HG03139 (cell line): ENCODE measurements around the gene HEXB.
"Not testable (repeated sequence)": the region's sequence is repeated elsewhere in the genome, so short reads cannot be mapped to it uniquely, and the experiment has no call there.

Experiments used
- ATAC-seq: cut with Tn5 transposase; IDR thresholded peaks from one replicate; pipeline ENCODE4 v1.9.1; 2021; ENCODE audit not compliant: unreplicated experiment

Gene HEXB

DNA sequence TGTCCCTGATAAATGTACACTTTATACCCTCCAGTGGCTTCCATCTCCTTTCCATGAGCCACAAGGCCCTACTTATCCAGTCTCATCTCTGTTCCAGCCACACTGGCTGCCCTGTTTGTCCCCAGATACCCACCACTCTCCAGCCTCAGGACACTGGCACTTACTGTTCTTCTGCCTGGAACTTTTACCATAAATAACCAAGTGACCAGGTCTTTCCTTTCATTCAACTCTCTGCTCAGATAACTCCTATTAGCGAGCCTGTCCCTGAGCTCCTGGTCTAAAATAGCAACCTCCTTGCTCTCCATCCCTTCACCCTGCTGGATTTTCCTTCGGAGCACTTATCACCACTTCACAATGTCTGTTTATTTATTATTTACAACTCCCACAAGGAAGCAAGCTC, 27.9 kb upstream of the HEXB start:
- no peak for ATAC-seq

DNA sequence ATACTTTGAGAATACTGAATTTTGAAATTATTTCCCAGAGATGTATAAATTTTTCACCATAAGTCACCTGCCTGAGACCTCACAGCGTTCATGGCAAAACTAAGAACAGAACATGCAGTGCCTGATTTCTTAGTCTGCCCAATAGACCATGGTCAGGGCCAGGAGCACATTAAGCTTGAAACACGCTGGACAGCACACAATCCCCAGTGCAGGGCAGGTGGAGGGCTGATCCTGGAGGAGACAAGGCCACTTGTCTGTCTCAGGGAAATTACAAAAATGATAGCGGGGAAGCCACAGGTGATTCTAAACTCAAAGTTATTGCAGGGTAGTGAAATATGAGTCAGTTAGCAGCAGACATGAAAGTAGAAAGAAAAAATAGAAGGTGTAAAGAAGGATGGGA, 25.9 kb upstream of the HEXB start:
- no peak for ATAC-seq

DNA sequence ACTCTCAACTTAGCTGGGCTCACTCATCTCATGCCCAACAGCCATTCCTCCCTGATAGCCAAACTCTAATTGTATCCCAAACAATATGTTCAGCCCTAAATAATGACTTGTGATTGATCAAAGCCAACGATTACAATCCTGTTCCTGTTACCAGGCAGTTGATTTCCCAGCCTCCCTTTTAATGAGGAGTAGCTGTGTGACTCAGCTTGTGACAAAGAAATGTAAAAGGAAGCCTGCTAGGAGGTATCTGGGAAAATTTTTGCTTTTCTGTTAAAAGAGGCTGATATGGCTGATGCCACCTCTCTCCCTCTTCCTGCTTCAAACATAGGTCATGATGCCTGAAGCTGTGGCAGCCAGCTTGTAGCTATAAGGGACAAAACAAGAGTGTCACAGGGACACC, 24.9 kb upstream of the HEXB start:
- no peak for ATAC-seq

DNA sequence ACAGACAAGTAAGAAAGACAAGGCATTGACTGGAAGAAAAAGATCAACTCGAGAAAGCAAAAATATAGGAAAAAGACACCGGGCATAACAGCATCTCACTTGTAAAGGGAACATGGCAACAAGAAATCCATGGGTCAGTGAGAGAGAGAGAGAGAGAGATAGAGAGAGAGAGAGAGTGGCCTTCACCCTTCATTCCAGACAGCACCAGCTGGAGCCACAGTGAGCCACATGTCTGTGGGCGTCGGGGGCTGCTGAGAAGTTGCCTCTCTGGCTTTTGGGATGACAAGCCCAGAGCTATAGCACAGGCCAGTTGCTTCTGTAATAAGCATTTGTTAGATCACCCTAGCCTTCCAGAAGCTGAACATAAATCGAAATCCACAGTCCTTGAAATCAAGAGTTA, 24.2 kb upstream of the HEXB start:
- no peak for ATAC-seq

DNA sequence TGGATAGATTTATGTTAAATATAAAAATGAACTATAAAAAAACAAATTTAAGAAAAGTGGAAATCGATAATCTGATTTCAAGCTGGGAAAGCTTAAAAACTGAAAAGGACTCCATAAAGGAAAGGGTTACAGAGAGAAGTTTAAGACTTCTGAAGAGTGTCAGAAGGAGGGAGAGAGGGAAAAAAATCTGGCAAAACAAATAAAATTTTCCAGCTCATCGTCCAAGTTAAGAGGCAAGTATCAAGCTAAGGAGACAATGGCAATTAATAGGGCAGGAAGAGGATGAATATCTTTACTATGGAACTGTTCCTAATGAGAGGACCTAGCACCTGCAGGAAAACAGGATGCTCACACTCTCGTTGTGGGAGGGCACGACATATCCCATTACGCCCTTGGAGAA, 20.5 kb upstream of the HEXB start:
- ATAC-seq = no peak

DNA sequence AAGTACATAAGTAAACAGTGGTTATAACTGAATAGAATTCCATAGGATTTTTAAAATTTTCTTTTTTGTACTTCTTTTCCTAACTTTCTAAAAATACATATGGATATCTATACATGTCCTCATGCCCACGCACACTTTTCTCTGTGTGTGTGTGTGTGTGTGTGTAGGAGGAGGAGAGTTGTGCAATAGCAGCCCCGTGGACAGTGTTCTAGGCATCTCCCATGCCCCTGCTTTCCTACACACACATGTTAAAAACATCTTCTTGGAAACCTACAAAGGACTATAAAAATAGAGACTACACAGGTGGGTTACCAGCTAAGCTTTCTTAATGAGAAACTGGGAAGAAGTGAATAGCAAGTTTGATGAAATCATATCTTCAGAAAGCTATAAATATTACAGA, 19.8 kb upstream of the HEXB start:
- ATAC-seq = no peak

DNA sequence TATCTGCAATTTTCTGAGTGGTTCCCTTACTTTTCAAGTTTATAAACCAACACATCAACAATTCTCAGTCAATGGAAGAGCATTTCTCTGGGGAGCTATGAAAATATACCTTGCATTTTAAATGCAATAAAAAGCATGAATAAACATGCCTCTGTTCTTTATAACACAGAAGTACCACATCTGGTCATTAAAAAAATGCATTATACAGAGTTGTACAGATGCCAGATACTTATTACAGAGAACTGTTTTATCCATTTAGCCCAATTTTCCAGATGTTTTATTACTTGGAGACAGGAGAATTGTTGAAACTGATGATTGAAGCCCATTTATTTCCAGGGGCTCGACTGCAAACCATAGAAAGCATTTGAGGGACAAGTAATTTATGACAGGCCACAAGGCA, 19.2 kb upstream of the HEXB start:
- no peak for ATAC-seq

DNA sequence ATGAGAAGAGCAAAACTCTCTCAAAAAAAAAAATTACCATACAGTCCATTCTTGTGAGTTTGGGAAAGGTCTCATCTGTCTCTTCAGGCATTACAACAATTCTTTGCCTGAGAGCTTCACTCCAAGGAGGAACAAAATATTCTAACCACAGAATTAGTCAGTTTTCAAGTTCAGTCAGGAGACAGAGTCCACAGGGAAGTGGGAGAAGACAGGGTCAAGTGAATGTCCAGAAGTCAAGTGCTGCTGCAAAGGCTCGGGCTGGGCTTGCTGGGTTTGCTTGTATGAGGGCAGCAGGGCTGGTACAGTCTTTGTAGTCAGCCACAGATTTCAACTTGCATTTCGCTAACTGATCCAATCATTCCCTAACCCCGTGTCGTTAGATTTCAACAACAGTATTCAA, 17.6 kb upstream of the HEXB start:
- ATAC-seq = no peak

DNA sequence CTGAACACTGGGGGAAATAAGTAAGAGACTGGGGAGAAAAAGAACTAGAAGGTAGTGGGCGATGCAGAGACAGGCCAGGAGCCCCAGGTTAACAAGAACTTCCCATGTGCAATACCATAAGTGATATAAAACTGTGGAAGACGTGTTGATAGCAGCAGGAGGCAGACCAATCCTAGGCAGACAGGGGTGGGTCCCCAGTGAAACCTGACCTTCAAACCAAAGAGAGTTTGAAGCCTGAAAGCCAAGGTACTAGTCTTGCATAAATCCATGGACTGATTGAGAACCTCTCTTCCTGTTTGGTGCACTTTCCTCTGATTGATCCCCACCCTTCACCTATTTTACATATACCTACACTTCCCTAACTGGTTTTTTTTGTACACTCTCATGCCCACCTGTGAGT, 15.2 kb upstream of the HEXB start:
- ATAC-seq = no peak

DNA sequence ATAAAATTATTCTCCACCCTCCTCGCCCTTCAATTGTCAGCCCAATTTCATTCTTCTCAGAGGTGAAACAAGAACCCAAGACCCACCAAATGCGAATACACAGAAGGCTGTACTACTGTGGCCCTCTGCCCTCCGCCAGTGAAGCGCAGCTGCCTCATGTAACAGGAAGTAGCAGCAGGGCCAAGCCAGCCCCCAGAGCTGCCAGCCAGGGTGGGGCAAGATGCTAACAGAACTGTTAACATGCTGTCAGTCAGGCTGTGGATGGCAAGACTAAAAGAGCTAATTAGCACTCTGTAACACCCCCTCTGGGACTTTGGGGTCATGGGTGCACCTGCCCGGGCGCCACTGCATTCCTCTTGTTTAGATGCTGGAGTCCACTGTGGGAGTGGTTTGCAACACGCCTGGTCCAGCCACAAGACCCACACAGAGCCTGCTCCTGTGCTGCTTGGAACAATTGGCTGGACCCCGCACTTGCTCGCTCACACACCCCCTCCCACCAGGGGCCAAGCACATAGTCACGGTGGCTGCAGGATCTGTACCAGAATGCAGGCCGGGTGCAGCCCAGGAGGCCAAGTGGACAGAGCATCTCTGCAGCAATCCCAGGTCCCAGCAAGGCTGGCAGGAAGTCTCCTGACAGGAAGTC, 14.5 kb upstream of the HEXB start:
- no peak for ATAC-seq

DNA sequence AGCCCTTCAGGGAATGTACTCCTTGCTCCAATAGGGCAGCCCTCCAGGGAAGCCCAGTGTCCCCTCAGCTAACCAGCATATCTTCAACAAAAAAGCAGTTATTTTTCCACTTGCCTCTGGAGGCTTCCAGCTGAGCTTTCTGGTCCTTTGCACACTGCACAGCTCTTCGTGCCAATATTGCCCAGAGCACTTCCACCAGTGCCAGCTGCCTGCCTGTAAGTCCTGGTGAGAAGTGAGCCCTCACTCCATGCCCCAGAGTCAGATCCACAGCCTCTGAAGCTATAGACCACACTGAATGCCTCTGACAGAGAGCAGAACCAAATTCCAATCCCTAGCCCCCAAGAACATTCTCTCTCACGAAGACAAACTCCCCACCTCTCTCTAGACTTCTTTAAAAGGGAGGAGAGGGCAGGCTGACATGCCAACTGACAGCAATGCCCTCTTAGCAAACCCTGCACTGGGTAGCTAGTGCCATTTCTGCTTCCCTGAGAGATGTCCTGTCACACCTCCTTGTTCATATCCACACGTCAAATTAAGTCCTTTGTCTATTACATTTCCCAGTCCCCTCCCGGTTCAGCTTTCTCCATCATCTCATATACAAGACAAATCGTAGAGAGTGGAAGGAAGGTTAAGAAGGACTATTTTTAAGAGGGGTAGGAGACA, 12.7 kb upstream of the HEXB start:
- ATAC-seq = no peak

DNA sequence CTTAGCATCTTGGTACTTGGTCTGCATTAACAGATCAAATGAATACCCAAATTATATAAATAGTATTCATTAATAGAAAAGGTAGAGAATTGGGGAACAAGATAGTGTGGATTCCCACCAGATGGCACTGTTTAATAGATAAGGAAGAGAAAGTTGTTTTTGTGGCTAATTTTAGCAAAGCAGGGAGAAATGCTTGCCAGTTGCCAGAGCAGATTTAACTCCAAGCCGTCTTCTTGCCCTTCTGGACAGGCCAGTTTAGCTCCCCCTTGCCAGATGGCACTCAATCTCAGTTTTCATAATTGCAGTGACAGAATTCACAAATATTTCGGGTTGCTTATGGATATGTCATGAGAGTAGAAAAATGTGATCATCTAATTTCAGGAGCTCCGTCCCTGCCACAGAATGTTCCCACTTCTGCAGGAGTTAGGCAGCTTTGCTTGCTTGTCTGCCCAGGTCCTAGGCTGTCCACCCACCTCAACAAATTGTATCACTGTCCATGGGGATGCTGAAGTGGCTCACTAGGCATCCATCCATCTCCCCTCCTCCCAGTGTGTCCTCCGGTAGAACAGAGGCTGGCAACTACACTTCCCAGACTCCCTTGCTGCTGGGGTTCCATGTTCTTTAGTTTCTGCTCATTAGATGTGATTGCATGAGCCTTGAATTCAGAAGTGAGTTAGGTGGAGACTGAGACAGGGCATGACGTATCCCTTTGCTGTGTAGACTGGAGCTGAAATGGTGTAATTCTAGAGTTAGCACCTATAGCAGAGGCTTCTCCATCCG, 11.8 kb upstream of the HEXB start:
- no peak for ATAC-seq

DNA sequence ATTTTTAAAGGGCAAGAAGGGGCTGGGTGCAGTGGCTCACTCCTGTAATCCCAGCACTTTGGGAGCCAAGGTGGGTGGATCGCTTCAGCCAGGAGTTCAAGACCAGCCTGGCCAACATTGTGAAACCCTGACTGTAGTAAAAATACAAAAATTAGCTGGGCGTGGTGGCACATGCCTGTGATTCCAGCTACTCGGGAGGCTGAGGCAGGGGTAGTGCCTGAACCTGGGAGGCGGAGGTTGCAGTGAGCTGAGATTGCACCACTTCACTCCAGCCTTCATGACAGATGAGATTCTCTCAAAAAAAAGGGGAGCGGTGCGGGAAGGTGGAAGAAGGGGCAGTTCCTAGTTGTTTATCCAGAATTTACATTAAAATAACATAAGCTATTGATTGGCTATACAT, 8.6 kb upstream of the HEXB start:
- ATAC-seq = not testable (repeated sequence)

DNA sequence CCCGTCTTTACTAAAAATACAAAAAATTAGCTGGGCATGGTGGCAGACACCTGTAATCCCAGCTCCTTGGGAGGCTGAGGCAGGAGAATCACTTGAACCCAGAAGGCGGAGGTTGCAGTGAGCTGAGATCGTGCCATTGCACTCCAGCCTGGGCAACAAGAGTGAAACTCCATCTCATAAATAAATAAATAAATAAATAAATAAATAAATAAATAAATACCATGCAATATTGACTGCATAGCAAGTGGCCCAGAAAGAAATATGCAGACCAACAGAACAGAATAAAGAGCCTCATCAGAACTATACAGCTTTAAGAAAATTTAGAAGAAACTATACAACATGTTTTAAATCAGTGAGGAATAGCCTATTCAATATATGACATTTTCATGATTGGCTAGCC, 6.9 kb upstream of the HEXB start:
- ATAC-seq = not testable (repeated sequence)

DNA sequence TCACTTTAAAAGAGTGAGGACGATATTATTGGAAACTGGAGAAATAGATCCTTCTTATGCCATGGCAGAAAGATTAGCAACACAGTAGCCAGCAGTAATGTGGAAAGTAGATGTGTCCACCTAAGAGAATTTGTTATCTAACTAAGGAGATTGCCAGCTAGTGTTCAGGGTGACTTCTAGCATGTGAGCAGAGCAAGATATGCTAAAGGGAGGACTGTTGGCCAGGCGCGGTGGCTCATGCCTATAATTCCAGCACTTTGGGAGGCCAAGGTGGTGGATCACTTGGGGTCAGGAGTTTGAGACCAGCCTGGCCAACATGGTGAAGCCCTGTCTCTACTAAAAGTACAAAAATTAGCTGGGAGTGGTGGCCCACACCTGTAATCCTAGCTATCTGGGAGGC, 5.7 kb upstream of the HEXB start:
- not testable (repeated sequence) for ATAC-seq

DNA sequence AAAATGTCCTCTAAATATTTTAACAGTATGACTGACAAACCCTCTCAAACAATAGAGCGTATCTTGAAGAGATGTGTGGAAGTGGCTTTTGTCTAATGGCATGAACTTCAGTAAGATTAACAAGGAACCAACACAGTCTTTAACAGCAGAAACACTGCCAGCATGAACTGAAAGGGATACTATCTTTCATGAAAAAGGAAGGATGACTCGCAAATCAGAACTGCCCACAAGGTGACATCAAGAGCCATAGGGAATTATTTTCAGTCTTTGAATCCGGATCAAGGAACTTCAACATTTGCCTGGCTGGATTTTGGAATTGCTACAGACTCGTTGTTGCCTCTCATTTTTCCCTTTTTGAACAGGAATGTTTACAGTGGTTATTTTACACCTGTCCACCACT, 5.1 kb upstream of the HEXB start:
- no peak for ATAC-seq

DNA sequence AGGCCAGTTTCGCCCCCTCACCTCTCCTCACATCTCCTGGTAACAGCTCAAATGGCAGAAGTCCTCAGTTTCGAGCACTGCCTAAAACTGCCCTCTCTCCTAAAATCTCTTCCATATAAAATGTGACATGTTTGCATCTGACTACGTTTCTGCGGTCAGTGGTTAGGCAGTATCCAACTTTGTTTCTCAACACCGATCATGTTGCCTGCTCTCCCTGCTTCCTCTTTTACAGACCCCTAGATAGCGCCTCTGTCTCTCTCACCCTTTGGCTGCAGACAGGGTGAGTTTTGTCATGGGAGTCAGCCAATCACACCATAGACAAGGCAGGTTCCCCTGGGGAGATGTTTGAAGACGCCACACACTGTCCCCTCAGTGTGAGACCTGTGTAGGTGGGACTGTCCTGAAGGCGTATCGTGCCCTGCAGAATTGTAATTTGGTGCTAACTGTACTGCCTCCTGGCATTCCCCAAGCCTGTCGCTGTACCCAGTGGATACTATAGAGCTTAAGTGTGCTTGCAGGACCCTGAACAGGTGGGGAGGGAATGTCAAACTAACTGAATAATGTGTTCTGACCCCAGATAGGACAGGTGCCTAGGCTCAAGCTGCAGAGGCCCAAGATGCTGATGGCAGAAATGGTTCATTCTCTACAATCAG, 1.1 kb downstream of the HEXB start:
- ATAC-seq = peak; percentile 50

DNA sequence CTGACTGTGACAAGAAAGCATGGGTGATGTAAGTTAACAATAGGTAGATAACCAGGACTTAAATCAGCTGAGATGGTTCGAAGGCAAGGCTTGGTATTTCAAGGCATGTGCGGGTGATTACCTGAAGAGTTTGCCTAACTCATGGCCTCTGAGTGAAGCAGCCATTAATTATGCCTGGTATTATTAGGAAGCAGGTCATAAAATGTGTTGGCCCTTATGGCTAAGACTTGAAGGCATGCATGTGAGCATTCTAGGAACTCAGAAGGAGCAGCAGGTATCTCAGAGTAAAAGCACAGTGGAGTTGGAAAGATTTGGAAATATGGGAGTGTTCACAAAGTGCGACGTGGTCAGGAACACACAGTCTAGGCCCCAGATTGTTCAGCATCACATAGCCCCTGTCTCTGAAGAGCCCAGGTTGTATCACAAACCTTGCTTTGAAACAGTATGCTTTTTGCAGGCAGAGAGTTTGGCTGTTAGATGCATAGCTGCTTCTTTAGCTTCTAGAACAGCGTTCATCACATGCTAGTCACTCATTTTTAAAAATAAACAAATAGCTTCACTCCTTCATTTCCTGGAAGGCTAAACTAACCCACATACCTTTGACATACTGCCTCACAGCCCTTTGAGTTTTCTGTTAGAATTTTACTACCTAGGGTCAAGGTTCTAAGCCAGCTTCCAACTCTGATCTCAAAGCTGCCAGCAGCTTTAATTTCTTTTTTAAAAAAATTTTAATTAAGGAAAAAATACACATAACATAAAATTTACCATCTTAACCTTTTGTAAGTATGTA, 2.1 kb downstream of the HEXB start:
- ATAC-seq = no peak

DNA sequence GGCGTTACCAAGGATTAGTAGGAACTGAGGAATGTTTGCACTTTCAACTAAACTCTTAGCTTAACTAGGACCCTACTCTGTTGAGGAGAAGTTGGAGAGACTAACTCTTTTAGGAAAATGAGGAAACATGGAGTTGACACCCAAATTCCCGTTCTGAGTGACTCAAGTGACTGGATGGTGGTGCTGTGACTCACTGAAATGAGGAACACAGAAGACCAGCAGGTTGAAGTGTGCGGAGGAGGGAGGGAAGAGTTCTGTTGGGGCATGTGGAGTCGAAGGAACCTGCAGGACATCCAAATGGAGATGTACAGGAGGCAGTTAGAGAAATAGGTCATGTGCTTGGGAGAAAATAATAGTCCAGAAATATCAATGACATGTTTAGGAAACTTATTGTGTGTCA, 8.2 kb downstream of the HEXB start:
- no peak for ATAC-seq

DNA sequence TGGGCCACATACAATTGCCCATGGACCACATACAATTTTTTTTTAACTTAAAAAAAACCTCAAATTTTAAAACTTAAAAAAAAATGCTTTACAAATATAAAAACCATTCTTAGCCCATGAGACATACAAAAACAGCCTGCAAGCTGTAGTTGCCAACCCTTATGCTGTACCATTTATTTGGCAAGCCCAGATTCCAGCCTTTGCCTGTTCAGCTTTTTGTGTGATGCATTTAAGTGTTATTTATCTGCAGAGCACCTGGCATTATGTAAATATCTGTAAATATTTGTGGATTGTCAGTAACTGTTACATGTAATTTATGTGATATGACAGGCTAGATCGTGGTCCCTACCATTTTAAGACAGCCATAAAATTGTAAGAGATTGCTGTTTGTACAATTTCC, 32.6 kb downstream of the HEXB start:
- no peak for ATAC-seq

DNA sequence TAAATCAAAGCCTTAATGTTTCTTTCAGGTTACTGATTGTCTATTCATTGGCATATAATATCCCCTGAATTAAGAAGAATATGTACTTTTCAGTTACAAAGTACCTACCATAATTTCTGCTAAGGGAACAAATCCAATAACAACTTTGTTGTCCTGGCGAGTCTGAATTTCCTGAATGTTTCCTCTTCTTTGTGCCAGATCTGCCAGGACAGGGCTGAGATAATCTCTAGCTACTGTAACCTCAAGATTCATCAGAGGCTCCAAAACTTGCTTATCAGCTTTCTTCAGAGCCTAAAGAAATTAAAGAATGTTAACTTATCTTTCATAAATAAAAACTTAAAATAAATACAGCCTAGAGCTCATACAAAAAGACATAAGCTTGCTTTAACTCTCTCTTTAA, 37.2 kb downstream of the HEXB start:
- ATAC-seq = no peak
